Gastrocnemius medialis (tissue), 4 donors: ENCODE data around the gene CEBPB. TPM values are rescaled to one million over a fixed set of nuclear protein-coding genes. Genes with fewer than 3 reads are reported as not detected.

Experiments
- ATAC-seq, 2 donors: fragments of 150-250 bp; one replicate each; pipeline ENCODE4 v1.9.1; 2016
- DNase-seq, 2 donors: peaks; one replicate each; pipeline ENCODE4 v3.0.0-alpha.2; 2019
- H3K27ac ChIP-seq, 4 donors: fragments of 200-600 bp; sonication (generic); 1 replicate in 1 of 4; 2 replicates in 3 of 4; pipeline ENCODE4 v1.5.1; 2016 to 2018; ENCODE audit warnings: mild to moderate bottlenecking in 2 of 4, moderate library complexity in 1 of 4
- H3K27me3 ChIP-seq, 3 donors: fragments of 200-600 bp; sonication (generic) in 2 of 3; 1 replicate in 1 of 3; 2 replicates in 2 of 3; pipeline versions ENCODE4 v1.5.1 to v1.6.0; 2016 to 2019; ENCODE audit warnings: mild to moderate bottlenecking in 1 of 3, moderate library complexity in 1 of 3
- H3K36me3 ChIP-seq, 2 donors: fragments of 200-600 bp; sonication (generic) in 1 of 2; one replicate each; pipeline ENCODE4 v1.5.1; 2017 to 2018
- H3K4me1 ChIP-seq, 2 donors: fragments of 200-600 bp; sonication (generic) in 1 of 2; one replicate each; pipeline ENCODE4 v1.5.1; 2016 to 2017; ENCODE audit warnings: mild to moderate bottlenecking in 2 of 2
- H3K4me3 ChIP-seq, 4 donors: fragments of 200-600 bp; sonication (generic) in 3 of 4; 1 replicate in 1 of 4; 2 replicates in 3 of 4; pipeline ENCODE4 v1.5.1; 2016 to 2019; ENCODE audit warnings: mild to moderate bottlenecking in 2 of 4
- H3K9me3 ChIP-seq, 3 donors: fragments of 200-600 bp; sonication (generic) in 2 of 3; 1 replicate in 1 of 3; 2 replicates in 2 of 3; pipeline ENCODE4 v1.5.1; 2016 to 2019
- POLR2A ChIP-seq, 2 donors: fragments of 450-650 bp; IDR thresholded peaks; one replicate each; pipeline ENCODE4 v1.6.1; 2017; ENCODE audit warnings: antibody characterized with exemption in 2 of 2, mild to moderate bottlenecking in 2 of 2, moderate library complexity in 2 of 2
- in situ Hi-C, 4 donors: fragments of 200-750 bp; cut with MboI; loops; one replicate each; pipeline versions ENCODE4 v1.15.0 to v1.8.0; 2017; ENCODE audit warnings: low sequenced_read_pairs in 4 of 4
- intact Hi-C: fragments of 100-400 bp; cut with DNase I; formaldehyde crosslinking; loops from one replicate; pipeline ENCODE4 v1.15.1; 2023; ENCODE audit warnings: low total_unique reads
- total RNA-seq, 4 donors: library from RNA; depleted of rRNA; stranded (reverse); fragments of >200 nt; gene quantifications; one replicate each; pipeline versions ENCODE4 v1.1.0 to v1.2.3, GENCODE V29; 2016
- TF ChIP-seq, protein P1 (sequence below), 5 experiments: fragments of 450-650 bp in 3 of 5; fragments of 200-600 bp in 2 of 5; sonication (generic) in 2 of 5; IDR thresholded peaks in 4 of 5; conservative IDR thresholded peaks in 1 of 5; 1 replicate in 4 of 5; 2 replicates in 1 of 5; pipeline ENCODE4 v1.5.1; 2016 to 2019; ENCODE audit warnings: antibody characterized with exemption in 5 of 5, mild to moderate bottlenecking in 3 of 5, moderate library complexity in 3 of 5

Gene CEBPB
- total RNA-seq, 4 donors from 2014 or later = 219 to 434 (median 321) TPM

DNA sequence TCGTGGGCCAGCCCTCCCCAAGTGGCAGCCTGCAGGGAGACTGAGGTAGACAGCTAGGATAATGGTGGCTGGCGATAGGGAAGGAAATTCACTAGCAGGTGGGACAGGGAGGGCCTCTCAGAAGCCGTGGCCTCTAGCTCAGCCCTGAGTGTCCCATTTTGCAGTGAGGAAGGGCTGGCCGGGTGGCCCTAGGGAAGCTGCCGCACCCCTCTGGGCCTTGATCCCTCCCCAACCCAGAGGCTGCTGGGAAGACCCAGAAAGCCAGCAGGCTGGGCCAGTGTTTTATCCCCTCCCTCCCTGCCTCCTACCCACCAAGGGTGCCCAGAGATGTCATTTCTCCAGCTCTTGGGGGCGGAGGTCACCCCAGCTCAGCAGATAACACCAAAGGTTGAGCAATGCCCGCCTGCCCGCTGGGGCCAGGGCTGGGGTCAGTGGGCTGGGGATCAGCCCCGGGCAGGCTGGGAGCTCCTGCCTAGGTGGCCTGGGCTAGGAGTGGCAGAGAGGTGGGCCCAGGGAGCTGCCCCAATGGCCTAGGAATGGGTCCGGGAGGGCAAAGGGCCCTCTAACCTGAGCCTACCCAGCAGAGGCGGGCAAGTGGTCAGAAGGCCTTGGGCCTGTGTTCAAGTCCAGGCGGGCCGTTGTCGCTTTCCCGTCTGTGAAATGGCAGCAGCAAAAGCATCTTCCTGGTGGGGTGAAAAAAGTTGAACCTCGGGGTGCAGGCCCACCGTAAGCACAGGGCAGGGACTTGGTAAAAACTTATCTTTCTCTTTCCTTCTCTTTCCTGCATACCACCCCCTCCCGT, 1.6 kb upstream of the CEBPB start:
- Histone ChIP-seq H3K36me3 (peaks cover 0 to 16% of the 10 kb centered on the region in 2 donors), H3K4me1 (peaks cover 5 to 15% of the 10 kb centered on the region in 2 donors), H3K4me3 (no peak overlapping the region), H3K27ac (peak overlapping the region; percentile 91 to 100 (median 97)), H3K27me3 (no peaks in the 10 kb centered on the region), H3K9me3 (no peaks in the 10 kb centered on the region)
- no peak for ATAC-seq
- DNase-seq = peak in 1 of 2 donors; percentile 29
- in situ Hi-C loops (loop anchor here (5.0 to 25.0 kb wide), 4 partner anchors 273 to 573 kb away; no protein-coding TSS in a partner anchor), intact Hi-C loops (loop anchor here (5.0 kb wide), 1 partner anchor 558 kb away; no protein-coding TSS in a partner anchor)
- TF ChIP-seq POLR2A (IDR thresholded peaks at IDR 0.05) = no peak
- TF ChIP-seq, protein P1, sequence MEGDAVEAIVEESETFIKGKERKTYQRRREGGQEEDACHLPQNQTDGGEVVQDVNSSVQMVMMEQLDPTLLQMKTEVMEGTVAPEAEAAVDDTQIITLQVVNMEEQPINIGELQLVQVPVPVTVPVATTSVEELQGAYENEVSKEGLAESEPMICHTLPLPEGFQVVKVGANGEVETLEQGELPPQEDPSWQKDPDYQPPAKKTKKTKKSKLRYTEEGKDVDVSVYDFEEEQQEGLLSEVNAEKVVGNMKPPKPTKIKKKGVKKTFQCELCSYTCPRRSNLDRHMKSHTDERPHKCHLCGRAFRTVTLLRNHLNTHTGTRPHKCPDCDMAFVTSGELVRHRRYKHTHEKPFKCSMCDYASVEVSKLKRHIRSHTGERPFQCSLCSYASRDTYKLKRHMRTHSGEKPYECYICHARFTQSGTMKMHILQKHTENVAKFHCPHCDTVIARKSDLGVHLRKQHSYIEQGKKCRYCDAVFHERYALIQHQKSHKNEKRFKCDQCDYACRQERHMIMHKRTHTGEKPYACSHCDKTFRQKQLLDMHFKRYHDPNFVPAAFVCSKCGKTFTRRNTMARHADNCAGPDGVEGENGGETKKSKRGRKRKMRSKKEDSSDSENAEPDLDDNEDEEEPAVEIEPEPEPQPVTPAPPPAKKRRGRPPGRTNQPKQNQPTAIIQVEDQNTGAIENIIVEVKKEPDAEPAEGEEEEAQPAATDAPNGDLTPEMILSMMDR (IDR thresholded peaks at IDR 0.05 in 4 of 5, conservative IDR thresholded peaks at IDR 0.05 in 1 of 5) = no peak

DNA sequence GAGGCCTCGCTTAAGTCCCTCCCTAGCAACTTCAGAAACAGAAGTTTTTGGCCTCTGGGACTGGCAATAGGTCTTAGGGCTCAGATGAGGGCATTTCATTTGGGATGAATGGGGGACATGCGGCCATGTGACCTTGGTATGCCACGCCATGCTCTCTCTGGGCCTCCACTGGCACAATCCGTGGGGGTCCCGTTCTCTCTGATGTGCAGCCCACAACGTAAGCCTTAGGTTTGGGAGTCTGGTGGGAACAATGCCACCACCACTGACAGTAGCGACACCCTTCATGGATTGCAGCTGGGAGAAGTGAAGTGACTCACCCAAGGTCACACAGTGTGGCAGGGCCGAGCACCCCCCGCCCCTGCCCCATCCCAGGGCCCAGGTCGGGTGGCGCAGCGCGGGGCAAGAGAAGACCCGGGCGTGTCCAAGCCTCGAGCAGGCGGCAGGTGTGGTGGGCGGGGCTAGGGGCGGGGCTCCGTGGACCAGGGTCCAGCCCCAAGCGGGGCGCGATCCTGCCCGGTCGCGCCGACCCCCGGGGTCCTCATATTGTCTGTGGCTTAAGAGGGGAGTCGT, 864 bp upstream of the CEBPB start:
- ATAC-seq = no peak
- H3K27ac ChIP-seq = peak overlapping the region; percentile 91 to 100 (median 97)

GRCh38 chr20:50191065-50191543, 474 bp downstream of the CEBPB start:
- Histone ChIP-seq H3K27ac (peak overlapping the region; percentile 91 to 100 (median 97)), H3K9me3 (no peaks in the 10 kb centered on the region), H3K27me3 (no peaks in the 10 kb centered on the region), H3K36me3 (peaks cover 0 to 16% of the 10 kb centered on the region in 2 donors), H3K4me1 (peaks cover 5 to 22% of the 10 kb centered on the region in 2 donors), H3K4me3 (peak overlapping the region; percentile 86 to 96 (median 90))
- DNase-seq = peak in 1 of 2 donors; percentile 46
- ATAC-seq = peak; percentile 5 to 10
- in situ Hi-C loops (loop anchor here in 3 of 4 donors (10.0 to 25.0 kb wide), 3 partner anchors 84 to 571 kb away; no protein-coding TSS in a partner anchor), intact Hi-C loops (loop anchor here (2.0 kb wide), 1 partner anchor 88 kb away; no protein-coding TSS in a partner anchor)
- TF ChIP-seq, protein P1 (IDR thresholded peaks at IDR 0.05 in 4 of 5, conservative IDR thresholded peaks at IDR 0.05 in 1 of 5) = peak in 2 of 5 experiments; percentile 41 to 47
- TF ChIP-seq POLR2A (IDR thresholded peaks at IDR 0.05) = peak in 1 of 2 donors; percentile 70

More for the DNA sequence above, 864 bp upstream of the CEBPB start:
- intact Hi-C loops (loop anchor here (1.0 to 5.0 kb wide), 4 partner anchors 89 to 558 kb away; no protein-coding TSS in a partner anchor), in situ Hi-C loops (loop anchor here (5.0 to 25.0 kb wide), 6 partner anchors 85 to 573 kb away; no protein-coding TSS in a partner anchor)
- peaks cover 0 to 16% of the 10 kb centered on the region in 2 donors for H3K36me3 ChIP-seq
- no peaks in the 10 kb centered on the region for H3K9me3 ChIP-seq
- TF ChIP-seq, protein P1 (IDR thresholded peaks at IDR 0.05 in 4 of 5, conservative IDR thresholded peaks at IDR 0.05 in 1 of 5) = no peak
- TF ChIP-seq POLR2A (IDR thresholded peaks at IDR 0.05) = no peak
- H3K4me1 ChIP-seq = peaks cover 5 to 19% of the 10 kb centered on the region in 2 donors
- peak overlapping the region; percentile 86 to 96 (median 90) for H3K4me3 ChIP-seq
- peak in 1 of 2 donors; percentile 62 for DNase-seq
- no peaks in the 10 kb centered on the region for H3K27me3 ChIP-seq

DNA sequence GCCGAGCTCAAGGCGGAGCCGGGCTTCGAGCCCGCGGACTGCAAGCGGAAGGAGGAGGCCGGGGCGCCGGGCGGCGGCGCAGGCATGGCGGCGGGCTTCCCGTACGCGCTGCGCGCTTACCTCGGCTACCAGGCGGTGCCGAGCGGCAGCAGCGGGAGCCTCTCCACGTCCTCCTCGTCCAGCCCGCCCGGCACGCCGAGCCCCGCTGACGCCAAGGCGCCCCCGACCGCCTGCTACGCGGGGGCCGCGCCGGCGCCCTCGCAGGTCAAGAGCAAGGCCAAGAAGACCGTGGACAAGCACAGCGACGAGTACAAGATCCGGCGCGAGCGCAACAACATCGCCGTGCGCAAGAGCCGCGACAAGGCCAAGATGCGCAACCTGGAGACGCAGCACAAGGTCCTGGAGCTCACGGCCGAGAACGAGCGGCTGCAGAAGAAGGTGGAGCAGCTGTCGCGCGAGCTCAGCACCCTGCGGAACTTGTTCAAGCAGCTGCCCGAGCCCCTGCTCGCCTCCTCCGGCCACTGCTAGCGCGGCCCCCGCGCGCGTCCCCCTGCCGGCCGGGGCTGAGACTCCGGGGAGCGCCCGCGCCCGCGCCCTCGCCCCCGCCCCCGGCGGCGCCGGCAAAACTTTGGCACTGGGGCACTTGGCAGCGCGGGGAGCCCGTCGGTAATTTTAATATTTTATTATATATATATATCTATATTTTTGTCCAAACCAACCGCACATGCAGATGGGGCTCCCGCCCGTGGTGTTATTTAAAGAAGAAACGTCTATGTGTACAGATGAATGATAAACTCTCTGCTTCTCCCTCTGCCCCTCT, 1.1 kb downstream of the CEBPB start:
- Histone ChIP-seq H3K4me3 (peak overlapping the region; percentile 86 to 96 (median 90)), H3K9me3 (no peaks in the 10 kb centered on the region), H3K27ac (peak overlapping the region; percentile 91 to 100 (median 97)), H3K4me1 (peaks cover 5 to 18% of the 10 kb centered on the region in 2 donors), H3K27me3 (no peaks in the 10 kb centered on the region), H3K36me3 (peaks cover 0 to 16% of the 10 kb centered on the region in 2 donors)
- in situ Hi-C loops (loop anchor here in 3 of 4 donors (10.0 to 25.0 kb wide), 3 partner anchors 83 to 571 kb away; no protein-coding TSS in a partner anchor), intact Hi-C loops (loop anchor here (2.0 kb wide), 1 partner anchor 87 kb away; no protein-coding TSS in a partner anchor)
- TF ChIP-seq, protein P1 (IDR thresholded peaks at IDR 0.05 in 4 of 5, conservative IDR thresholded peaks at IDR 0.05 in 1 of 5) = peak in 4 of 5 experiments; percentile 44 to 72 (median 57)
- TF ChIP-seq POLR2A (IDR thresholded peaks at IDR 0.05) = no peak
- ATAC-seq (no peak), DNase-seq (peak in 1 of 2 donors; percentile 46)
